LNCaP clone FGC (cell line): ENCODE measurements around the gene FBXO27.
"Not testable (repeated sequence)": the region's sequence is repeated elsewhere in the genome, so short reads cannot be mapped to it uniquely, and the experiment has no call there.

Source experiments
- DNase-seq: peaks from one replicate; pipeline ENCODE4 v3.0.0-alpha.2; 2011; ENCODE audit warnings: low read depth
- H3K4me3 ChIP-seq: 2 replicates; pipeline ENCODE4 v1.5.1; 2011; ENCODE audit warnings: mild to moderate bottlenecking, low read depth, low read length, control low read depth
- TF ChIP-seq, protein P1 (sequence below): IDR thresholded peaks from 2 replicates; pipeline ENCODE4 v1.5.1; 2012; ENCODE audit warnings: mild to moderate bottlenecking; ENCODE audit not compliant: control insufficient read depth, insufficient read depth; ENCODE audit errors: extremely low read depth

FBXO27 gene

DNA sequence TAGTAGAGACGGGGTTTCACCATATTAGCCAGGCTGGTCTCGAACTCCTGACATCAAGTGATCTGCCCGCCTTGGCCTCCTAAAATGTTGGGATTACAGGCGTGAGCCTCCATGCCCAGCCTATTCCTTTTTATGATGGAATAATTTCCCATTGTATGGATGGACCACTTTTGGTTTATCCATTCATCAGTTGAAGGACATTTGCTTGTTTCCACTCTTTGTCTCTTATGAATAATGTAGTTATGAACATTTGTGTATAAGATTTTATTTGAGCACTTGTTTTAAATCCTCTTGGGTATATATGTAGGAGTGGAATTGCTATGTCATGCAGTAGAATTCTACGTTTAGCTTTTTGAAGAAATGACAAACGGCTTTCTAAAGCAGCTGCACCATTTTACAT, 23.3 kb downstream of the FBXO27 start:
- H3K4me3 ChIP-seq = no peak overlapping the region
- no peak for DNase-seq
- TF ChIP-seq, protein P1, sequence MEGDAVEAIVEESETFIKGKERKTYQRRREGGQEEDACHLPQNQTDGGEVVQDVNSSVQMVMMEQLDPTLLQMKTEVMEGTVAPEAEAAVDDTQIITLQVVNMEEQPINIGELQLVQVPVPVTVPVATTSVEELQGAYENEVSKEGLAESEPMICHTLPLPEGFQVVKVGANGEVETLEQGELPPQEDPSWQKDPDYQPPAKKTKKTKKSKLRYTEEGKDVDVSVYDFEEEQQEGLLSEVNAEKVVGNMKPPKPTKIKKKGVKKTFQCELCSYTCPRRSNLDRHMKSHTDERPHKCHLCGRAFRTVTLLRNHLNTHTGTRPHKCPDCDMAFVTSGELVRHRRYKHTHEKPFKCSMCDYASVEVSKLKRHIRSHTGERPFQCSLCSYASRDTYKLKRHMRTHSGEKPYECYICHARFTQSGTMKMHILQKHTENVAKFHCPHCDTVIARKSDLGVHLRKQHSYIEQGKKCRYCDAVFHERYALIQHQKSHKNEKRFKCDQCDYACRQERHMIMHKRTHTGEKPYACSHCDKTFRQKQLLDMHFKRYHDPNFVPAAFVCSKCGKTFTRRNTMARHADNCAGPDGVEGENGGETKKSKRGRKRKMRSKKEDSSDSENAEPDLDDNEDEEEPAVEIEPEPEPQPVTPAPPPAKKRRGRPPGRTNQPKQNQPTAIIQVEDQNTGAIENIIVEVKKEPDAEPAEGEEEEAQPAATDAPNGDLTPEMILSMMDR = no peak

DNA sequence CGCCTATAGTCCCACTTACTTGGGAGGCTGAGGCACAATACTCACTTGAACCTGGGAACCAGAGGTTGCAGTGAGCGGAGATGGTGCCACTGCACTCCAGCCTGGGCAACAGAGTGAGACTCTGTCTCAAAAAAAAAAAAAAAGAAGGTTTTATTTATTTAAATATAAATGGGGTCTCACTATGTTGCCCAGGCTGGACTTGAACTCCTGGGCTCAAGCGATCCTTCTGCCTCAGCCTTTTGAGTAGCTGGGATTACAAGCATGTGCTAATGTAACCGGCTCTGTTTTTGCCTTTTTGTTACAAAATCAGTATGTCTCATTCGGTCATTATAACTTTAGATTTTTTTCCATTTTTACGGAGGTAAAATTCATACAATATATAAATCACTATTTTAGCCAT, 24.2 kb downstream of the FBXO27 start:
- no peak overlapping the region for H3K4me3 ChIP-seq
- TF ChIP-seq, protein P1 = no peak
- no peak for DNase-seq

DNA sequence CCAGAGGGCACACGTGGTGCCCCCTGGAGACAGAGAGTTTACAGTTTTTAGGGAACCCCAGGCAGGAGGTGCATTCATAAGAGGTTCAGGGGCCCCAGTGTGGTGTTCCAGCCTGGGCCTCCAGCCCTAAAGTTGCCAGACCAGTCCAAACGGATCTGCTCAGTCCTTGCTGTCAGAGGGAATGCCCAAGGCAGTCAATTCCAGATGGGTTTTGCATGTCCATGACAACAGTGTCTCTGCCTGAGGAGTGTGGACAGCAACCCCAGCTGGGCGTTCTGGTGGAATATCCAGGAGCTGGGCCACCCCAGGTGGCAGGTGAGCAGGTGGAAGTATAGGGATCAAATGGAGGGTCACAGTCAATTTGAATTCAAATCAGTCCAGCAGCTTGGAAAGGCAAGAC, 25.3 kb downstream of the FBXO27 start:
- TF ChIP-seq, protein P1 = no peak
- H3K4me3 ChIP-seq = no peak overlapping the region
- DNase-seq = no peak

DNA sequence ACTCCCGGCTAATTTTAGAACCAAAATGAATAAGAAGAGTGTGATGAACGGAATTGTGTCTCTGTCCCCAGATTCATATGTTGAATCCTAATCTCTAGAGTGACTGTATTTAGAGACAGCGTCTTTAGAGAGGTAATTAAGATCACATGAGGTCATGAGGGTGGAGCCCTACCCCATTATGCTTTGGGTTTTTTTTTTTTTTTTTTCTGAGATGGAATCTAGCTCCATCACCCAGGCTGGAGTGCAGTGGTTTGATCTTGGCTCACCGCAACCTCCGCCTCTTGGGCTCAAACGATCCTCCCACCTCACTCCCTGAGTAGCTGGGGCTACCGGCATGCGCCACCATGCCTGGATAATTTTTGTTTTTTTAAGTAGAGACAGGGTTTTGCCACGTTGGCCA, 27.9 kb downstream of the FBXO27 start:
- TF ChIP-seq, protein P1 = no peak
- no peak for DNase-seq

DNA sequence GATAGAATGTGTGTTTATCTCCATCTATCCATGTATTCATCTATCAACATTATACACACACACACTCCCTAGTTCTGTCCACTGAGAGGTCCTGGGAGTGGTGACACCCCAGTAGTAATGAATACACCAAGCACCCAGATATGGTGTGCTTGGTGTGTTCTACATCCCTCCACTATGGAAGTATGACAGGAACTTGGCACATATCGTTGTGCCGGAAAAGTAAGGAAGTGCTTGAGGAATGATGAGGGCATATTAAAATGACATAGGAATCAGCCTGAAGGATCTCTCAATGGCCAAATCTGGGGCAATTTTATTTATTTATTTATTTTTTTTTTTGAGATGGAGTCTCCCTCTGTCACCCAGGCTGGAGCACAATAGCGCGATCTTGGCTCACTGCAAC, 28.6 kb downstream of the FBXO27 start:
- TF ChIP-seq, protein P1 = no peak
- no peak overlapping the region for H3K4me3 ChIP-seq
- no peak for DNase-seq

More for the DNA sequence above, 27.9 kb downstream of the FBXO27 start:
- no peak overlapping the region for H3K4me3 ChIP-seq

DNA sequence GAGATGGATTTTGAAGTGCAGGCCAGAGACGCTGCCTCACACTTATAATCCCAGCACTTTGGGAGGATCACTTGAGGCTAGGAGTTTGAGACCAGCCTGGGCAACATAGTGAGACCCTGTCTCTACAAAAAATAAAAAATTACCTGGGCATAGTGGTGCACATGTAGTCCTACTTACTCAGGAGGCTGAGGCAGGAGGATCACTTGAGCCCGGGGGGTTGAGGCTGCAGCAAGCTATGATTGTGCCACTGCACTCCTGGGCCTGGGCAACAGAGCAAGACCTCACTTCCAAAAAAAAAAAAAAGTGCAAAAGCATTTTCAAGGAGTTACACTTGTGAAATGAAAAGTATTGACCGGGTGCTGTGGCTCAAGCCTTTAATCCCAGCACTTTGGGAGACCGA, 29.2 kb downstream of the FBXO27 start:
- no peak for DNase-seq
- H3K4me3 ChIP-seq = no peak overlapping the region
- TF ChIP-seq, protein P1 = no peak

DNA sequence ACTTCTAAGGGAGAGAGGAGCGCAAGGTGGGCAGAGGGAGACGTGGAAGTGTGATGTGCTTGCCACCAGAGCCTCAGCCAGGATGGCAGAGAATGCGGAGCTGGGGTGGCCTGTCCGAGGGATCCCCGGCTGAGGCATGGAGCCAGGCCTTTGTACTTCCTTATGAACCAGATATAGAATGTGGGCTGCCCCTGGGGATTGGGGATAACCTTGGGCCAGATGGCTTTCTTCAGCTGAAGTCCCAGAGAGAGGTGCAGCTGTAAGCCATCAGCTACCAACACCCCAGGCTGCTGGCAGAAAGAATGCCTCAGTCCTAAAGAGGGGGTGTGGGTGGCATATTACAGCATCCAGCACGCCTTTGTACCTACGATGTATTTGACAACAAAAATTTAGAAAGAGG, 31.3 kb downstream of the FBXO27 start:
- TF ChIP-seq, protein P1 = no peak
- DNase-seq = no peak
- H3K4me3 ChIP-seq = no peak overlapping the region

DNA sequence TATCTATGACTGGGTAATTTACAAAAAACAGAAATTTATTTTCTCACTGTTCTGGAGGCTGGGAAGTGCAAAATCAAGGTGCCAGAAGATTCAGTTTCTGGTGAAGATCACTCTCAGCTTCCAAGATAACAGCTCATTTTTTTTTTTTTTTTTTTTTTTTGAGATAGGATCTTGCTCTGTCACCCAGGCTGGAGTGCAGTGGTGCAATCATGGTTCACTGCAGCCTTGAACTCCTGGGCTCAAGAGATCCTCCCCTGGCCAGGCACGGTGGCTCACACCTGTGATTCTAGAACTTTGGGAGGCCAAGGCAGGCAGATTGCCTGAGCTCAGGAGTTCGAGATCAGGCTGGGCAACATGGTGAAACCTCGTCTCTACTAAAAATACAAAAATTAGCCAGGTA, 34.8 kb downstream of the FBXO27 start:
- DNase-seq = not testable (repeated sequence)

More for the DNA sequence above, 34.8 kb downstream of the FBXO27 start:
- not testable (repeated sequence) for H3K4me3 ChIP-seq
